Effector CD4-positive, alpha-beta T cell (primary cell): ENCODE measurements around the gene OR13C4. TPM values are rescaled to one million over a fixed set of nuclear protein-coding genes. Genes with fewer than 3 reads are reported as not detected.
"Not testable (repeated sequence)": the region's sequence is repeated elsewhere in the genome, so short reads cannot be mapped to it uniquely, and the experiment has no call there.

Experiments used
- DNase-seq: peaks from one replicate; pipeline ENCODE4 v3.0.0-alpha.2; 2020
- total RNA-seq: gene quantifications from one replicate; lab custom pipeline; 2026; lab: John Stamatoyannopoulos, UW

The OR13C4 gene
- total RNA-seq = not detected

GRCh38 chr9:104527109-104527508 is at the start of gene OR13C4:
OR13C4 (minus strand) TSS chr9:104527209; CDS start chr9:104527209, 0 bp downstream.
- DNase-seq = no peak

- DNase-seq = no peak
These were observed 48.4 kb upstream of the OR13C4 start for GRCh38 chr9:104575456-104575855.

DNA sequence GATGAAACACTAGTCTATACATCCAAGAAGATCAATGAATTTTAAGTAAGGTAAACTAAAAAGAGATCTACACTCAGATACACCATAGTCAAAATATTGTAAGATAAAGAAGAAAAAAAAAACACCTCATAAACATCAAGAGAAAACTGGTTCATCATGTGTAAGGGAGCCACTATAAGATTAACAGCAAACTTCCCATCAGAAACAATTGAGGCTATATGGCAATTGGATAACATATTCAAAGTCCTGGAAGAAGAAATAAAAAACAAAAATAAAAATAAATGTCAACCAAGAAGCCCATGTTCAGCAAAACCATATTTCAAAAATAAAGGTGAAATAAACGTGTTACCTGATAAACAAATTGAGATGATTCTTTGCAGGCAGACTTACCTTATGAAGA is 45.6 kb upstream of the OR13C4 start:
- no peak for DNase-seq

DNA sequence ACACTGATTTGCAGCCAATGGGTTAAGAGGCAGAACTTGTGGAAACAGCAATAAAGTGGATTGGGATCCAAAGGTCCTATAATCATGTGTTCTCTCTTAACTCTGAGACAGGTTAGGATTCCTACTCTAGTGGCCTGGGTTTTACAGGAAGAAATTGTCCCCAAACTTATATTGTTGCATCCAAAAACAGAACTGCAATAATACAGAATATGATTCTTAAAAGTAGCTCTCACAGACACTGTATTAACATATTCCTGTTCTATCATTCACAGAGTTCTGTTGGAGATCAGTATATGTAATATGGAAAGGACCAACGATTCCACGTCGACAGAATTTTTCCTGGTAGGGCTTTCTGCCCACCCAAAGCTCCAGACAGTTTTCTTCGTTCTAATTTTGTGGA is 41.9 kb upstream of the OR13C4 start, which contains the start of gene OR13C8:
TSS of gene OR13C8 (plus strand) at position 301 of the 400 bp plus-strand sequence. CDS start at position 301, 0 bp downstream.
- no peak for DNase-seq

- no peak for DNase-seq
These were observed 37.3 kb upstream of the OR13C4 start for GRCh38 chr9:104564358-104564757.

DNA sequence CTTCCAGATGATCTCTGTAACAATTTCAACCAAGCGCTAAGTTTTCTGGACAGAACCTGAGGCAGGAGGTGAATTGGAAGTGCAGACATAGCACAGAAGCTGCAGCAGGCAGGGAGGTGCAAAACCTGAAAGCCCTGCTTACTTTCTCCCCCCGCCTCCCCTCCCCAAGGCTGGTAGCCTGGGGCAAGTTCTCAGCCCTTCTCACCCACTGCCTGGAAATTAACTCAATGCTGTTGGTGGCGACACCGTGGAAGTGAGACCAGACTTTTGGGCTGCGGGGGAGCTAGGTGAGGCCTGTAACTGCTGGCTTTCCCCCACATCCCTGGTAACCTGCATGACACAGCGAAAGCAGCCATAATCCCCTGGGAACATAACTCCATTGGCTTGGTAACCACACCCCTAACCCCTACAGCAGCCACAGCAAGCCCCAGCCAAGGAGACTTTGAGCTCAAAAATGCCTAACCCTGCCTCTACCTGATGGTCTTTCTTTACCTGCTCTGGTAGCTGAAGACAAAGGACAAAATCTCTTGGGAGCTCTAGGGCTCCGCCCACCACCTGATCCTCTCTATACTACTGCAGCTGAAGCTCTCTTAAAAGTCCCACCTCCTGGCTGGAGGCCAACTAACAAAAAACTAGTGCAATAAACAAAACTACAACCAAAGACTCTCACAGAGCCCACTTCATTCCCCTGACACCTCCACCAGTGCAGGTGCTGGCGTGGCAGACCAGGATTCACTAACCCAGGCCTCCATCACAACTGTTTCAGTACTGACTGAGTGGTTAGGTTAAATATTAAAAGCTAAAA is 30.0 kb upstream of the OR13C4 start:
- DNase-seq = no peak

DNA sequence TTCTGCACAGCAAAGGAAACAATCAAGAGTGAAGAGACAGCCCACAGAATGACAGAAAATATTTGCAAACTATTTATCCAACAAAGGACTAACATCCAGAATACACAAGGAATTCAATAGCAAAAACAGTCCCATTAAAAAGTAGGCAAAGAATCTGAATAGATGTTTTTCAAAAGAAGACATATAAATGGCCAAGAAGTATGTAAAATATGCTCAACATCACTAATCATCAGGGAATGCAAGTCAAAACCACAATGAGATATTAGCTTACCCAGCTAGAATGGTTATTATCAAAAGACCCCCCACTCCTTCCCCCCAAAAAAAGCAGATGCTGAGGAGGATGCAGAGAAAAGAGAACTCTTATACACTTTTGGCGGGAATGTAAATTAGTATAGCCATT is 28.5 kb upstream of the OR13C4 start:
- no peak for DNase-seq

DNA sequence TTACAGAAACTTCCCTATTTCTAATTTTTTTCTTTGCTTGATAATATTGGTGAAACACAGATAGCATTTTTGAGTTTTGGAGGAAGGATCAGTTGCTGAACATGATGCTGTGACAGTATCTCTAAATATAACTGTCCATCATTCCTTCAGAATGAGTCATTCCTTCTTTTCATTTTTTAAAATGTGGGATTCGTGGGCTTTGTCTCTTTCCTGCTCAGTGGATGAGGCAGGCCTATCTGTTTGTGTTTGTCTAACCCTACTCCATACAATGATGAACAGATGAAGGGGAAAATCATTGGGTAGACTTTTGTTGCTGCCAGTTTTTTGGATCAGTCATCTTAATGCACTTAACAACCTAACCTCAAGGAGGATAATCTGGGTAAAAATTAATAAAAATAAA is 26.3 kb upstream of the OR13C4 start:
- DNase-seq = no peak

DNA sequence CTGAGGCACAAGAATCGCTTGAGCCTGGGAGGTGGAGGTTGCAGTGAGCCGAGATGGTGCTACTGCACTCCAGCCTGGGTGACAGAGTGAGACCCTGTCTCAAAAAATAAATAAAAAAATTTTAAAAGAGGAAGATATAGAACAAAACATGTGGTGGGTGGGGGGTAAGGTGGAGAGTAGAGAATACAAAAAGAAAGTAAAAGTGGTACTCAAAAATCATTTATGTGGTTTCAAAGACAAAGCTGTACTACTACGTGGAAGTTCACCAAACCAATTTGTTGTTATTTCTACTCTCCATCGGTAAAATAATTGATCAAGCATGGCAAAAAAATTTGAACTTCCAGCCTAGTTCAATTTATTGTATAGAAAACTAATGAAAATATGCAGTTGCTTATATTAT is 17.6 kb upstream of the OR13C4 start:
- no peak for DNase-seq

DNA sequence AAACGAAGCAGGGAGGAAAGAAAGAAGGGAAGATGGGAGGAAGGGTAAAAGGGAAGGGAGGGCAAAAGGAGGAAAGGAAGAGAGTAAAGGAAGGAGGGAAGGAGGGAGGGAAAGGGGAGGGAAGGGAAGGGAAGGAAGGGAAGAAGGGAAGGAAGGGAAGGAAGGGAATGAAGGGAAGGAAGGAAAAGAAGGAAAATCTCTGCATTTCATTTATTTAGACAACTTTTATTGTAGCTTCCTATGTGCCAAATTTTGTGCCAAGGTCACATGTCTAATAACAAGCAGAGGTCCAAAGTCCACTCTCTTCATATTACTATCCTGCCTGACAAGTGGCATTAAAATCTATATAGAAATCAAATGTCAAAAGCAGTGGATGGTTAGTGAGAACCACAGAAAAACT is 12.3 kb upstream of the OR13C4 start:
- no peak for DNase-seq

GRCh38 chr9:104536756-104537155 is 9.7 kb upstream of the OR13C4 start, which contains the start of gene OR13C3:
OR13C3 (minus strand) TSS chr9:104536856; CDS start chr9:104536723, 133 bp downstream.
- no peak for DNase-seq

GRCh38 chr9:104520241-104520640 is 6.8 kb downstream of the OR13C4 start:
- not testable (repeated sequence) for DNase-seq

GRCh38 chr9:104514901-104515300 is 12.1 kb downstream of the OR13C4 start:
- DNase-seq = no peak

DNA sequence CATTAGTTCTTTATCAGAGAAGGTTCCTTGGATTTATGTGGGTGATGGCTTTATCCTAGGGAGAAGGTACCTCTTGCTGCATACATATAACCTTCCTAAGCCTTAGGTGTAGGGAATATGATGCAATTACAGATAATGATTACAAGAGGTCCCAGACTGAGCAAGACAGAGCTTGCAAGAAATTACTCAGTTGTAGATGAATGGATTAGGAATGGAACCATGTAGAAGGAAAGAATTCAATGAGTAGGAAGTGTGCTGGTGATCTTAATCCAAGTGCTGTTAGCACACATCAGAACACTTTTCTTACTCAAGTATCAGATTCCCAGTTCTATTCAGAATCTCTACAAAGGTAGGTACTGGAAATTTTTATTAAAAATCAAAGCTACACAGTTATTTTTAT is 20.4 kb downstream of the OR13C4 start:
- no peak for DNase-seq

DNA sequence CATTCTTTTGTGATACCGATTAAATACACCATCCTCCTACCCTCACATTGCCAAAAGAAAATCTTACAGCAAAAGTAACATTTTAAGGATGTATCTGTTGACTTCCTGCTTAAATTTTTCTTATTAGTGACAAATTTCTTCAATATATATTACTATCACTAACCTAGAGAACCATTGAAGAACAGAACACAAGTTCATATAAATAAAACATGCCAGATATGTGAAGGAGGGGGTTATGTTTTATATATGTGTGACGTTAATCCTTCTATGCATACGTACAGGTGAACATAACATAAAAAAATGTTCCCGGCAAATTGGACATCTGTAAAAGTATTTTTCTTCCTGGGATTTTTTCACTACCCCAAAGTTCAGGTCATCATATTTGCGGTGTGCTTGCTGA is 23.0 kb downstream of the OR13C4 start, which contains the start of gene OR13F1:
TSS of gene OR13F1 (plus strand) at position 301 of the 400 bp plus-strand sequence. CDS start at position 301, 0 bp downstream.
- no peak for DNase-seq

DNA sequence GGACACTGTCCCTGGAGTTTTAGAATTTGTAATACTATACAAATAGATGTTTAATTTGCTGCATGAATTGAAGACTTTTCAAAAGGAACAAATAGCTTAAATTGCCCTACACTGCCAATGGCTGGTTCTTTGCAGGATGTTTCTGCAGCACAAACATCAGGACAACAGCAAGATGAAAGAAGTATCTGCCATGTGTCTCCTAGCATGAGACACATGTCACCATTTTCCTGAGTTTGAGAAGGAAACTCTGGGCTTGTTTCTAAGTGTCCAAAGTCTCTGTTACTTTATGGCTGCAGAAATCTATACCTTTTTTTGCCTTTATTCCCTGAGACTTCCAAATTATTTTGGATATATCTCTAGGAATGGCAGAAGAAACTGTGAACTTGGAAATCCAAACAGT is 23.6 kb downstream of the OR13C4 start:
- no peak for DNase-seq

- no peak for DNase-seq
These were observed 32.2 kb downstream of the OR13C4 start for GRCh38 chr9:104494808-104495207.

- no peak for DNase-seq
These were observed 42.0 kb downstream of the OR13C4 start for GRCh38 chr9:104485014-104485413.

DNA sequence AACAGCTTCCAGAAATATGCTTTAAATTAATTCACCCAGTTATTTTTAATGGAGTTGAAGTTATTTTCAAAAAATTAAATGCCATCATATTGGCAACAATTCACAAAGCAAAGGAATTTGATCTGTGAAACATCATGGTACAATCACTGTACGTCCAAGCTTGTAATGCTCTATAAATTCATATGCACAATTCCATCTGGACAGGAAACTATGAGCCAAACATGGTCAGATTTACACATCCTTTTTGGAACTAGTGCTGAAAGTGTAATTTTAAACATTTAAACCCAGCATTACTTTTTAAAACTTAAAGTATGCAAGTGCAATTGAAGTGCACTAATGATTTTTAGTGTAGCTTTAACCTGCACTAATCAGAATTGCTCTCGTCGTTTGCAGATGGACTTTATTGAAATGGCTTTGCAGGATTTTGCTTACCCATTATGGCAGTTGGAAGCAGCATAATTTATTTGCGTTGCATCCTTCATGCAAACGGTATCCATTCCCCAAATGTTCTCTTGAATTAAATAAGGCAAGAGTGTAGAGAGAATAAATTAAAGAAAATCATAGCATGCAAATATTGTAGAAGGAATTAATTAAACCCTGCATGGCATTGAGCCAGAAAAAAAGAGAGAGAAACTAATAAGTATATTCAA is 44.0 kb downstream of the OR13C4 start:
- no peak for DNase-seq
